ENCODE data around the gene VAT1.
"Not testable (repeated sequence)": the region's sequence is repeated elsewhere in the genome, so short reads cannot be mapped to it uniquely, and the experiment has no call there.

The VAT1 gene

GRCh38 chr17:43021741-43022512 is at the start of gene VAT1:
Gene VAT1 (minus strand): TSS chr17:43022385. CDS start chr17:43022322, 63 bp downstream.
- in situ Hi-C loops (cut with HindIII; ENCODE audit: low sequenced_read_pairs), result no loop called here

- in situ Hi-C loops (cut with HindIII; ENCODE audit: low sequenced_read_pairs), result no loop called here
Measured at GRCh38 chr17:43070872-43071271, 48.7 kb upstream of the VAT1 start.

- in situ Hi-C loops (cut with HindIII; ENCODE audit: low sequenced_read_pairs), result no loop called here
Measured at GRCh38 chr17:43070257-43070656, 48.1 kb upstream of the VAT1 start.

GRCh38 chr17:43069368-43069898 is 47.2 kb upstream of the VAT1 start:
- in situ Hi-C loops (cut with HindIII; ENCODE audit: low sequenced_read_pairs), result no loop called here

GRCh38 chr17:43068570-43069367 is 46.6 kb upstream of the VAT1 start:
- in situ Hi-C loops (cut with HindIII; ENCODE audit: low sequenced_read_pairs), result no loop called here

- in situ Hi-C loops (cut with HindIII; ENCODE audit: low sequenced_read_pairs), result no loop called here
Measured at GRCh38 chr17:43062984-43063638, 40.9 kb upstream of the VAT1 start.

- in situ Hi-C loops (cut with HindIII; ENCODE audit: low sequenced_read_pairs), result no loop called here
Measured at GRCh38 chr17:43056051-43056450, 33.9 kb upstream of the VAT1 start.

- in situ Hi-C loops (cut with HindIII; ENCODE audit: low sequenced_read_pairs), result not testable (repeated sequence)
Measured at GRCh38 chr17:43053008-43053407, 30.8 kb upstream of the VAT1 start.

- in situ Hi-C loops (cut with HindIII; ENCODE audit: low sequenced_read_pairs), result no loop called here
Measured at GRCh38 chr17:43051969-43052368, 29.8 kb upstream of the VAT1 start.

- in situ Hi-C loops (cut with HindIII; ENCODE audit: low sequenced_read_pairs), result no loop called here
Measured at GRCh38 chr17:43044024-43044423, 21.8 kb upstream of the VAT1 start.

- in situ Hi-C loops (cut with HindIII; ENCODE audit: low sequenced_read_pairs), result no loop called here
Measured at GRCh38 chr17:43043307-43043706, 21.1 kb upstream of the VAT1 start.

- in situ Hi-C loops (cut with HindIII; ENCODE audit: low sequenced_read_pairs), result no loop called here
Measured at GRCh38 chr17:43042025-43042628, 19.9 kb upstream of the VAT1 start.

GRCh38 chr17:43040655-43041054 is 18.5 kb upstream of the VAT1 start:
- in situ Hi-C loops (cut with HindIII; ENCODE audit: low sequenced_read_pairs), result no loop called here

GRCh38 chr17:43039646-43040045 is 17.5 kb upstream of the VAT1 start:
- in situ Hi-C loops (cut with HindIII; ENCODE audit: low sequenced_read_pairs), result no loop called here

- in situ Hi-C loops (cut with HindIII; ENCODE audit: low sequenced_read_pairs), result no loop called here
Measured at GRCh38 chr17:43034894-43035293, 12.7 kb upstream of the VAT1 start.

GRCh38 chr17:43033948-43034881 is 12.0 kb upstream of the VAT1 start:
- in situ Hi-C loops (cut with HindIII; ENCODE audit: low sequenced_read_pairs), result no loop called here

- in situ Hi-C loops (cut with HindIII; ENCODE audit: low sequenced_read_pairs), result no loop called here
Measured at GRCh38 chr17:43031666-43032065, 9.5 kb upstream of the VAT1 start.

- in situ Hi-C loops (cut with HindIII; ENCODE audit: low sequenced_read_pairs), result no loop called here
Measured at GRCh38 chr17:43030137-43030767, 8.1 kb upstream of the VAT1 start.

GRCh38 chr17:43028221-43028861 is 6.2 kb upstream of the VAT1 start:
- in situ Hi-C loops (cut with HindIII; ENCODE audit: low sequenced_read_pairs), result no loop called here

All from DLD1 (cell line).